HCT116 (cell line): ENCODE measurements around the gene SLC10A7. TPM values are rescaled to one million over a fixed set of nuclear protein-coding genes. Genes with fewer than 3 reads are reported as not detected.

Experiments used
- ATAC-seq: fragments of 200-7000 bp; cut with Tn5 transposase; 2 replicates; pipeline ENCODE4 v1.9.1; 2020; ENCODE audit warnings: mild to moderate bottlenecking, moderate library complexity
- BruUV-seq: library from RNA; stranded (reverse); fragments of 400-500 nt; replicated peaks from 2 replicates; lab custom pipeline; 2021; lab: Mats Ljungman, UMichigan
- CTCF ChIA-PET: fragments of 300-600 bp; sonication (Branson Sonifier 250); formaldehyde crosslinking; loops from one replicate; lab custom pipeline; 2021; ENCODE audit warnings: antibody characterized with exemption; lab: Charles Lee
- POLR2A ChIA-PET: fragments of 300-600, 350-600 bp; sonication (Branson Sonifier 250); formaldehyde crosslinking; loops from one replicate; lab custom pipeline; 2021; ENCODE audit warnings: antibody characterized with exemption; lab: Charles Lee
- RAD21 ChIA-PET, 2 experiments: fragments of 300-600 bp; sonication (Branson Sonifier 250); formaldehyde crosslinking; loops; one replicate each; lab custom pipeline; 2023; ENCODE audit warnings: low total read pairs in 2 of 2; ENCODE audit not compliant: uncharacterized antibody in 2 of 2, unreplicated experiment in 2 of 2, low non-redundant PET in 1 of 2; lab: Charles Lee
- DNase-seq: peaks from one replicate; pipeline ENCODE4 v3.0.0-alpha.2; 2010; ENCODE audit warnings: low read depth, low spot score
- H2AFZ ChIP-seq: fragments of 200-600 bp; shearing (Covaris generic), sonication (generic); 2 replicates; pipeline ENCODE4 v1.6.1; 2017; ENCODE audit warnings: low read depth, mixed run types, mixed read lengths, antibody characterized with exemption, low read length; ENCODE audit not compliant: poor library complexity, severe bottlenecking
- H3K27ac ChIP-seq: 2 replicates; pipeline ENCODE4 v1.5.1; 2012; ENCODE audit warnings: low read depth, low read length
- H3K27me3 ChIP-seq: fragments of 200-600 bp; sonication (generic); 2 replicates; pipeline ENCODE4 v1.6.1; 2016; ENCODE audit warnings: mixed run types, low read length, mixed read lengths; ENCODE audit not compliant: insufficient read depth
- H3K36me3 ChIP-seq, 2 experiments: fragments of 200-500 bp in 1 of 2; fragments of 200-600 bp in 1 of 2; sonication (Bioruptor generic) in 1 of 2; sonication (generic) in 1 of 2; 2 replicates each; pipeline versions ENCODE4 v1.5.1 to v1.6.1; 2014 to 2016; ENCODE audit warnings: low read length in 2 of 2, inconsistent platforms in 1 of 2, mixed read lengths in 1 of 2, mixed run types in 1 of 2; ENCODE audit not compliant: insufficient read depth in 2 of 2, control insufficient read depth in 1 of 2
- H3K4me1 ChIP-seq, 2 experiments: fragments of 200-600 bp in 1 of 2; sonication (generic) in 1 of 2; 2 replicates each; pipeline versions ENCODE4 v1.5.1 to v1.6.1; 2012 to 2017; ENCODE audit warnings: low read length in 2 of 2, inconsistent platforms in 1 of 2, mild to moderate bottlenecking in 1 of 2, mixed read lengths in 1 of 2, mixed run types in 1 of 2, moderate library complexity in 1 of 2; ENCODE audit not compliant: insufficient read depth in 2 of 2, control insufficient read depth in 1 of 2
- H3K4me2 ChIP-seq: fragments of 200-600 bp; sonication (generic); 2 replicates; pipeline ENCODE4 v1.6.1; 2017; ENCODE audit warnings: mixed run types, low read length, mixed read lengths
- H3K4me3 ChIP-seq, 2 experiments: fragments of 200-600 bp in 1 of 2; sonication (generic) in 1 of 2; replicated peaks in 1 of 2; 2 replicates each; pipeline ENCODE4 v1.5.1; 2011 to 2016; ENCODE audit warnings: low read length in 2 of 2, control low read depth in 1 of 2, low read depth in 1 of 2, mild to moderate bottlenecking in 1 of 2, mixed read lengths in 1 of 2, mixed run types in 1 of 2
- H3K79me2 ChIP-seq: fragments of 200-600 bp; sonication (generic); 2 replicates; pipeline ENCODE4 v1.6.1; 2017; ENCODE audit warnings: mild to moderate bottlenecking, mixed run types, low read length, moderate library complexity, mixed read lengths; ENCODE audit not compliant: insufficient read depth
- H3K9ac ChIP-seq: fragments of 200-600 bp; sonication (generic); 2 replicates; pipeline ENCODE4 v1.6.1; 2016; ENCODE audit warnings: low read length, mixed read lengths
- H3K9me2 ChIP-seq: fragments of 200-600 bp; sonication (generic), shearing (Covaris generic); 2 replicates; pipeline ENCODE4 v1.6.1; 2017; ENCODE audit warnings: mixed run types, mild to moderate bottlenecking, moderate library complexity; ENCODE audit not compliant: insufficient read depth
- H3K9me3 ChIP-seq, 2 experiments: fragments of 200-500 bp in 1 of 2; fragments of 200-600 bp in 1 of 2; sonication (Bioruptor generic) in 1 of 2; sonication (generic) in 1 of 2; 2 replicates each; pipeline ENCODE4 v1.6.1; 2014 to 2017; ENCODE audit warnings: low read length in 2 of 2, mixed read lengths in 2 of 2, inconsistent platforms in 1 of 2, low read depth in 1 of 2, mild to moderate bottlenecking in 1 of 2, mixed run types in 1 of 2, moderate library complexity in 1 of 2; ENCODE audit not compliant: control insufficient read depth in 1 of 2, insufficient read depth in 1 of 2
- H4K20me1 ChIP-seq: fragments of 200-600 bp; sonication (generic), shearing (Covaris generic); 2 replicates; pipeline ENCODE4 v1.6.1; 2017; ENCODE audit warnings: mixed run types, mild to moderate bottlenecking, moderate library complexity; ENCODE audit not compliant: insufficient read depth
- ELF1 ChIP-seq: IDR thresholded peaks from 2 replicates; pipeline ENCODE4 v1.6.1; 2012; ENCODE audit warnings: low read depth, borderline replicate concordance
- POLR2A ChIP-seq: IDR thresholded peaks from 2 replicates; pipeline ENCODE4 v1.7.0; 2011; ENCODE audit warnings: borderline replicate concordance; ENCODE audit not compliant: insufficient read depth, insufficient read length; ENCODE audit errors: extremely low read depth
- POLR2AphosphoS5 ChIP-seq: IDR thresholded peaks from 2 replicates; pipeline ENCODE4 v1.6.1; 2011; ENCODE audit warnings: mild to moderate bottlenecking, low read depth, low read length, moderate library complexity
- SIN3A ChIP-seq: IDR thresholded peaks from 2 replicates; pipeline ENCODE4 v1.6.1; 2012; ENCODE audit warnings: low read depth
- SP1 ChIP-seq: IDR thresholded peaks from 2 replicates; pipeline ENCODE4 v1.6.1; 2012; ENCODE audit warnings: low read depth
- SRF ChIP-seq: IDR thresholded peaks from 2 replicates; pipeline ENCODE4 v1.6.1; 2012; ENCODE audit warnings: low read depth
- TCF7L2 ChIP-seq: IDR thresholded peaks from 2 replicates; pipeline ENCODE4 v1.7.0; 2011; ENCODE audit warnings: borderline replicate concordance, inconsistent platforms; ENCODE audit not compliant: insufficient read depth, insufficient read length; ENCODE audit errors: extremely low read depth
- YY1 ChIP-seq: IDR thresholded peaks from 2 replicates; pipeline ENCODE4 v1.6.1; 2011; ENCODE audit warnings: low read length, low read depth, moderate library complexity, mild to moderate bottlenecking; ENCODE audit not compliant: insufficient replicate concordance; ENCODE audit errors: extremely low read depth
- ZFX ChIP-seq: fragments of 450-650 bp; IDR thresholded peaks from 2 replicates; pipeline ENCODE4 v1.6.1; 2017
- intact Hi-C: fragments of 100-400 bp; cut with micrococcal nuclease; formaldehyde crosslinking; loops from 2 replicates; pipeline ENCODE4 v1.10.0; 2022
- total RNA-seq: library from RNA; stranded (reverse); gene quantifications from one replicate; pipeline ENCODE4 v1.2.1, GENCODE V29; 2021; ENCODE audit not compliant: unreplicated experiment
- TF ChIP-seq, protein P1 (sequence below): IDR thresholded peaks from 2 replicates; pipeline ENCODE4 v1.6.1; 2012
- TF ChIP-seq, protein P2 (sequence below): IDR thresholded peaks from 2 replicates; pipeline ENCODE4 v1.6.1; 2012

SLC10A7 gene
- total RNA-seq, 1 experiment from 2014 or later, result 5.5 TPM

DNA sequence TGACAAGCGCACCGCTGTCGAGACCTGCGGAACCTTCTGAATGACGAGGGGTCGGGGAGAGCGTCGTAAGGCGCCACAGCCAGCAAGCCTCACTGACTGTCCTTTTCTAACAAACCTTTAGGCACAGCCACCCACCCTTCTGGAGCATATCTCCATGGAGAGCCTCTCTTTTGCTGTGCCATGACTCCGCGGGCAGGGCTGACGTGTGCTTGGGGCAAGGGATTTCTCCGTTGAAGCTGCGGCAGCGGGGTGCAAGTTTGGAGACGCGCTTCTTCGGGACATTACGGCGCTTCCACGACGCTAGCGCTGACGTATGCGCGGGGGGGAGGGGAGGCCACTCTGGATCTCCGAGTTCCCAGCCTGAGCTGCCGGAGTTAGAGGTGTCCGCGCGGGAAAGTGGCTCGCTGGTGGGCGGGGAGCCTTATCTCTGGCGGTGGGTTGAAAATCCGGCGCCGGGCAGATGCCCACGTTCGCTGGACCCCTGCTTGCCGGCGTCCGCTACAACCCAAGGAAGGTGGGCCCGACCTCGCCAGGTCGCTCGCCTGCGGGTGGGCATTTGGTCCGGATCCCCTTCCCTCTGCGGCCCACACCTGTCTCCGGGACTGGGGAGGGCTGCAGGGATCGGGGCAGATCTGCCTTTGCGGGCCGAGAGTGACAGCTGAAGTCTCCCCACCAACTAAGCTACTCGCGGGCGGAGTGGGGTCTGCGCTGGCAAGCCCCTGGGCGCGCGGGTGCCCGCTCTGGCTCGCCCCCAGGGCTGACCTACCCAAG is 543 bp upstream of the SLC10A7 start:
- intact Hi-C loops, result loop anchor here (5.0 kb wide), 1 partner anchor 180 kb away; no protein-coding TSS in a partner anchor
- no peaks in the 10 kb centered on the region for H3K9me2 ChIP-seq
- RAD21 ChIA-PET, result no interaction called here
- peak overlapping the region; percentile 99 for H2AFZ ChIP-seq
- H4K20me1 ChIP-seq, result no peaks in the 10 kb centered on the region
- peak overlapping the region; percentile 99 for H3K4me2 ChIP-seq
- CTCF ChIA-PET, result no interaction called here
- DNase-seq (peak; percentile 64), ATAC-seq (peak; percentile 86)
- peak overlapping the region; percentile 83 to 85 for H3K4me3 ChIP-seq
- peak overlapping the region; percentile 75 for H3K9ac ChIP-seq
- no peaks in the 10 kb centered on the region for H3K9me3 ChIP-seq
- no peaks in the 10 kb centered on the region for H3K36me3 ChIP-seq
- POLR2A ChIA-PET, result no interaction called here
- TSS peak; percentile 84 for BruUV-seq
- no peaks in the 10 kb centered on the region for H3K79me2 ChIP-seq
- H3K4me1 ChIP-seq, result peaks cover 0 to 7% of the 10 kb centered on the region in 2 experiments; a peak in 2 of 4 replicates
- peak overlapping the region; percentile 71; the same call in 1 of the 2 replicates for H3K27ac ChIP-seq
- TF ChIP-seq, protein P1, sequence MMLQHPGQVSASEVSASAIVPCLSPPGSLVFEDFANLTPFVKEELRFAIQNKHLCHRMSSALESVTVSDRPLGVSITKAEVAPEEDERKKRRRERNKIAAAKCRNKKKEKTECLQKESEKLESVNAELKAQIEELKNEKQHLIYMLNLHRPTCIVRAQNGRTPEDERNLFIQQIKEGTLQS, result no peak
- TF ChIP-seq SIN3A (peak; percentile 38; the same call in 1 of the 2 replicates), SRF (no peak), POLR2AphosphoS5 (peak; percentile 83), ZFX (peak; percentile 32; the same call in 1 of the 2 replicates), POLR2A (peak; percentile 60), SP1 (peak; percentile 57), ELF1 (no peak), YY1 (peak; percentile 86), TCF7L2 (no peak)
- TF ChIP-seq, protein P2, sequence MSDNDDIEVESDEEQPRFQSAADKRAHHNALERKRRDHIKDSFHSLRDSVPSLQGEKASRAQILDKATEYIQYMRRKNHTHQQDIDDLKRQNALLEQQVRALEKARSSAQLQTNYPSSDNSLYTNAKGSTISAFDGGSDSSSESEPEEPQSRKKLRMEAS, result peak; percentile 21; the same call in 1 of the 2 replicates
- H3K27me3 ChIP-seq, result no peaks in the 10 kb centered on the region
